ENCODE results near the gene CYTH4.

Gene CYTH4

DNA sequence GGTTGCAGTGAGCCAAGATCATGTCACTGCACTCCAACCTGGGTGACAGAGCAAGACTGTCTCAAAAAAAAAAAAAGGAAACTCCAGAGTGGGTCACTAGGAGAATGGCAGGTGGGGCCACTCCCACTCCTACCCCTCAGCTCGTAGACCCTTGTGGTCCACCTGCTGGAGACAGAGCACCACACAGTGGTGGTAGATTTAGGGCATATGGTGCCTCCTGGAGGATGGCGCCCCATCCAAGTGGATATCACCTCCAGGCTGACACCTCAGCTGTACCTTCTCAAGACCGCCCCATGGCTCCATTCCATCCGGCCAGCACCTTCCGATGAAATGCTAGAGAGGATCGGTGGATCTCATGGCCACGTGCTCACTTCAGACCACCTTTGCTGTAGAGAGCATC, 6.2 kb downstream of the CYTH4 start:
- DNase-seq (ENCODE audit: low read depth in 1 of 2, low spot score in 1 of 2) = no peak

DNA sequence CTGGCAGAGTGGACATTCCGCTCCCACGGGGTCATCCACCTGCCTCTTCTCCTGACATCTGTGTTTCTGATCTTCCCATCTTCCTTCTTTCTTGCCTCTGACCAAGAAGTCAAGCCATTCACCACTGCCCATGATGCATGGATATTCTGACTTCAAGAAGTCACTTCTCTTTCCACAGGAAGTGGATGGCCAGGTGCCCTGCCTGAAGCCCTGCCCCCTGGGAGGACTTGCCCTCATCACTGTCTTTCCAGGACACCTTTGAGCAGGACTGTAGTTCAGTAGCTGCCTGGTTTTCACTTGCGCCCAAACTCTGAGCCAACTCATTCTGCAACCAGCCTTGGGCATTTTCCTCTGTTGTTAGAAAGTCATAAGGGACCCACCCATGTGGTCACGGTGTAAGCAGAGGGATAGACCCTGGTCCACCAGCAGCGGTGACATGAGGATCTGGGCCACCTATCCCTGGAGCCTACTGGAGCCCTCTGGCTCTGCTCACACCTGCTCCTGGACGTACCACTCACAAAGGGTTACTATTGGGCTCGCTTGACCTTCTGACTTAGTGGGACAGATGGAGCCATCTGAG, 6.9 kb downstream of the CYTH4 start:
- DNase-seq (ENCODE audit: low read depth in 1 of 2, low spot score in 1 of 2) = no peak

DNA sequence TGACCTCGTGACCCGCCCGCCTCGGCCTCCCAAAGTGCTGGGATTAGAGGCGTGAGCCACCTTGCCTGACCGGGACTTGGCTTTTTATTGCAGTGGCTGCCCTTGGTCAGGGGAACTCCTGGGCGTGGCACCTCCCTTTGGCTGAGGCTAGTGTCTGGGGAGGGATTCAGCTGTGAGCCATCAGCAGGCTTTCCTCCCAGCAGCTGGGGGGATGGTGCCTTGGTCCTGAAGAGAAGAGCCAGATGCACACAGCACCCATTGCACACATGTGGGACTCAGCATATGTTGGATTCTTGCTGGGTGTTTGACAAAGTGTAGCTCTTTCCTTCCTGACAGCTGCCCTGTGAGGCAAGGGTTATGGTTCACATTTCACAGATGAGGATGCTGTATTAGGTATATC, 8.4 kb downstream of the CYTH4 start:
- no peak for DNase-seq (ENCODE audit: low read depth in 1 of 2, low spot score in 1 of 2)

DNA sequence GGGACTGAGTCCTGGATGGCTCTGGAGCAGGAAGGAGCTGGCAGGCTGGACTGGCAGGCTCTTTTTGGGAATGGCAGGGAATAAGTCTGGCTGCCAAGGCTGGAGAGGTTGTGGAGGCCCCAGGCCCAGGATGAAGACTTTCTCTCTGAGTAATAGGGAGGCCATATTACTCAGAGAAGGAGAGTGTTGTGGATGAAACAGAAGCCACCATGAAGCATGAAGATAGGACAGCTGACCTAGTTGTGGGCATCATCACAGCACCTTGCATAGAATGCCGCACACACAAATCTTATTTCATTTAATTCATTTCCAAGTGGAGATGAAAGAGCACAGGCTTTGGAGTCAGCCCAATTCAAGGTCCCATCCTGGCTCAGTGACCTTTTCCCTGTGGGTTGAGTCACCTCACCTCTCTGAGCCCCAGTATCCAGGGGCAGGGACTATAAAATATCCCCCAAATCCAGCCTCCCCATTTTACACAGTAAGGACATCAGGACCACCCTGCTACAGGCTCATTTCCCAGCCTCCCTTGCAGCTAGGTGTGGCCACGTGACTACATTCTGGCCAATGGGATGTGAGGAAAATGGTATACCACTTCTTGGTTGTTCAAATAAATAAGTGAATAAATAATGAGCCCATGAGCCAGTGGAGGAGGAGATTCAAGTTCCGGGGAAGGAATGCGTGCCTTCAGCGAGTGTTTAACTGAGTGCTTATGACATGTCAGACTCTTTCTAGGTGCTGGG, 9.4 kb downstream of the CYTH4 start:
- DNase-seq (ENCODE audit: low read depth in 1 of 2, low spot score in 1 of 2) = no peak

DNA sequence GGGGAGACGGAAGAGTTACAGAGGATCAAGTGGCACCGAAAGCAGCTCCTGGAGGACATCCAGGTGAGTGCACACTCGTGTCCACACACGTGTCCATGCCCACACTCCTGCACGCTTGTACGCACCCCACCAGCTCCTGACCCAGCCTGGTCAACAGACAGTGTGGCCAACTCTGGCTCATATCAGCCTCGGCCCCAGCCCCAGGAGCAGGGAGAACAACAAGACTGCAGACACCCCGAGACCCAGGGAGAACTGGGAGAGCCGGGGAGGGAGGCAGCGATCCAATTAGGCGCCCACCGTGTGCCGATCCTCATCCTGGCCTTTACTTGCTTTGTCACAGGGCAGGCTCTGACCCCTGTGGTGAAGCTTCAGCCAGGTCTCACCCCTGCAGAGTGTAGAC, 10.3 kb downstream of the CYTH4 start:
- no peak for DNase-seq (ENCODE audit: low read depth in 1 of 2, low spot score in 1 of 2)

DNA sequence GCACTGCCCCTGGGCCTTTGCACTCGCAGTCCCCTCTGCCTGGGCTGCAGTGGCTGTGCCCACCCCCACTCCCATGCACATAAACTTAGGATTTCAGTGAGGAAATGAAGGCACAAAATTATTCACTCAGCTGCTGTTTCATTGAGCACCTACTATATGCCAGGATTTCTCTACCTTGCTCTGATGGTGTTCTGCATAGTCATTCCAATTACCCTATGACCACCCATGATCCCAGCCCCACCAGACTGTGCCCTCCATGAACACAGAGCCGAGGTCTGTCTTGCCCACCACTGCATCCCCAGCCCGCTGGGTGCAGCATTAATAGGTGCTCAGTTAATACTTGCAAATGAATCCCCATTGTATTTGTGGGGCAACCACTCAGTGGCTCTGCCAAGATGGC, 10.9 kb downstream of the CYTH4 start:
- DNase-seq (ENCODE audit: low read depth in 1 of 2, low spot score in 1 of 2) = no peak

DNA sequence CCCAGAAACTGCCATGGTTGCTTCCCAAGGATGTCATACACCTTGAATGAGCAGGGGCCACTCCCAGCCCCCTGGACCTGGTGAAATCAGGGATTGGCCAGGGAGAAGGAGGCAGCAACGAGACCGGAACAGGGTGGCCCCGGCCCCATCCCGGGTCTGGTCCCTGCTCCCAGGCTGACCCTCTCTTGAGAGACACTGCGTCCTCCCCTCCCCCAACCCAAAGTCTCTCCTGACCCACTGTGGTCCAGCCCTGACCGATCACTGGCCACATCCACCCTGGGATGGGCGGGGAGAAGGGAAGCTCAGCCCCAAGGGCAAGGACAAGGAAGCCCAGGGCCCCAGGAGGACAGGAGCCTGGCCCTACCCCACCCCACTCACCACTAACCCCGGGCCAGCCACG, 12.4 kb downstream of the CYTH4 start:
- no peak for DNase-seq (ENCODE audit: low read depth in 1 of 2, low spot score in 1 of 2)

DNA sequence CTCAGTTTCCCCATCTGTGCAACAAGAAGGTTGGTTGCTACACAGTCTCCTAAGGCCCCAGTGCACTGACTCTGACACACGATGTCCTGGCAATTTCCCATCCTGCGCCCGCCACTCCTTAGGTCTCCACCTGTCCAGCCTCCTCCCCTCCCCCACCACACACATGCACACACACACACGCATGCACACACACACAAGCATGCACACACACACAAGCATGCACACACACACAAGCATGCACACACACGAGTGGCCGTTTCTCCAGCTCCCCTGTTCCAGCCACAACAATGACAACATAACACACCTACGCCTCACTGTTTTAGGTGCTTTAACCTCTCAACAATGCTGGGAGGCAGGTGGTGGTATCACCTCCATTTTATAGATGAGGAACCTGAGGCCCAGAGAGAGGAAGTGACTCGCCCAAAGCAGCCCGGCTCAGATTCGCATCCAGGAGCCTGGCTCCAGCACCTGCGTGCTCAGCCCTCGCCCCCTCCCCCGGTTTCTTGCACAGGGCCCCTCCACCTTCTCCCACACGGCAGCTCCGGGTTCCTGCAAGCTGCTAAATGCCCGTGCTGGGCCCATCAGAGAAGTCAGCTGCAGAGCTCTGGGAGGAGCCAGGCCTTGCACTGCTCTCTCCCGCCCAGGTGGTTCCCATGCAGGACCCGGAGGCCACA, 13.0 kb downstream of the CYTH4 start:
- no peak for DNase-seq (ENCODE audit: low read depth in 1 of 2, low spot score in 1 of 2)

DNA sequence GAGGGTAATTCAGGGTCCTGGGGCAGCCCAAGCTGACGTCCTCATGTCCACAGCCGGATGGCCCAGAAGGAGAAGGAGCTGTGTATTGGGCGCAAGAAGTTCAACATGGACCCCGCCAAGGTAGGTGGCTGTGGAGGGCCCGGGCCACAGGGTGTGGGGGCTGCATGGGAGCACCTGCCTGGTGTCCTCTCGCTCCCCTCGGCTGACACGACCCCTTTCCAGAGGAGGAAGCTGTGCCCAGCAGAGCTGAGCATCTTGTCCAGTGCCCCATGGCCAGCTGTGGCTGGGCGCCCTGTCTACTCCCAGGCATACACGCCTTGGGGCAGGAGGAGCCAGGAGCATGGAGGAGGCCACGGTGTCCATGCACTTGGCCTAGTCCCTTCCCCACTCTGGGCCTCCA, 13.6 kb downstream of the CYTH4 start:
- DNase-seq (ENCODE audit: low read depth in 1 of 2, low spot score in 1 of 2) = no peak

DNA sequence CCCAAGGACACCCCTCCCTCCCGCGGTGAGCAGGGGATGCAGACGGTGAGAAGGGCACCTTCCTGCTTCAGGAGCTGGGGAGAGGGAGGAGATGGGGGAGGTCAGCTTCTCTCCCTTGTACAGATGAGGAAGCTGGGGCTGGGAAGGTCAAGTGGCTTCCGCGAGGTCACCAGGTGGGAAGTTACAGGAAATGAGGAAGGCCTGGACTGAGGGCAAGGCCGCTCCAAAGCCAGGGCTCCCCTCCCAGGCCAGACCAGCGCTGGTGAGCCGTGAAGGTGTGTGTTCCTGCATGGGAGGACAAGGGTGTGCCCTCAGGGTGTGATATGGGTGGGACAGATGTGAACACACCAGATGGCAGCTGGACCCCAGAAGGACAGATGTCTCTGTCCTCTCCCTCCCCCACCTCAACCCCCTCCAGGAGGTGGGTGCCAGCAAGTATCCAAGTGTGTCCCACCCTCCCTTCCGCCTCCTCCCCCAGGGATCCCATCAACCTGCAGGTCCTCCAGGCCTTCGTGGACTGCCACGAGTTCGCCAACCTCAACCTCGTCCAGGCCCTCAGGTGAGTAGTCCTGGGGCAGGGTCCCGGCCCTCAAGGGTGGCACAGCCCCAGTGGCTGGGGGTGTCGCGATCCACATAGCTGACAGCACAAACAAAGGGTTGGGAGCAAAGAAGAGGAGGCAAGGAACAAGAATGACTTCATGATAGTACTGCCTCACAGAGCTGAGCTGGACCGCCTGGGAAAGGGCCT, 16.6 kb downstream of the CYTH4 start:
- DNase-seq (ENCODE audit: low read depth in 1 of 2, low spot score in 1 of 2) = no peak

DNA sequence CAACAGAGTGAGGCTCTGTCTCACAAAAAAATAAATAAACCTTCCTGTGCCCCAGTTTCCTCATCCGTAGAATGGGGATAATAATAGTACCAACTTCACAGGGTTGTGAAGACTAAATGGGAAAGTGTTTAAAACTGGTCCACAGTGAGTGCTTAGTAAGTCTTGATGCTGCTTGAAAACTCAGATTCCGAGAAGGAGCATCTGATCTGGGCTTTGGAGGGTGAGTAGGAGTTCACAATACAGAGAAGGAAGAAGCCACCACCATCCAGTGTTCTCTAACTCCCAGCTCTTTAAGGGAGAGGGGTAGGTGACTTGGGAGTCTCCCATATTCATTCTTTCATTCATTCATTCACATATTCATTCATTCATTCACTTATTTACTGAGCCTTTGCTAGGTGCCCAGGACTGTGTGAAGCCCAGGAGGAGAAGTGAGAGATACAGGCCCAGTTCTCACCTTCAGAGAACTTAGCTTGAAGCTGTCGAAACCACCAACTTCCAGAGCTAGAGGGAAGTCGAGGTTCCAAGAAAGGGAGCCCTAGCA, 17.7 kb downstream of the CYTH4 start:
- no peak for DNase-seq (ENCODE audit: low read depth in 1 of 2, low spot score in 1 of 2)

DNA sequence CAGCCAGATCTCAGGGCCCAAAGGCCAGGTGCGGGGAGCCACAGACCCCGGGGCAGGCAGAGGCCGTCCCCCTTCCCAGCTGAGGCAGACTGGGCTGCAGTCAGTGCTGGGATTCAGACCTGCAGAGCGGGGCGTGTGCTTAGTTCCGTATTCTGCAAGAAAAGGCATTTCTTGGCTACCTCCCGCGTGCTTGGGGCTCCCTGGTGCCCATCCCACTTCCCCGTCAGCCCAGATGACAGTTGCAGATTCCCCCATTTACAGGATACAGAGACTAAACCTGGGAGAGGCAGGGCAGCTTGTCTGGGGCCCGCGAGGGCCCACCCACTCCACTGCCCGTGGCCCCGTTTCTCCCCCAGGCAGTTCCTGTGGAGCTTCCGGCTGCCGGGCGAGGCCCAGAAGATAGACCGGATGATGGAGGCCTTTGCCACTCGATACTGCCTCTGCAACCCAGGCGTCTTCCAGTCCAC, 18.3 kb downstream of the CYTH4 start:
- no peak for DNase-seq (ENCODE audit: low read depth in 1 of 2, low spot score in 1 of 2)

DNA sequence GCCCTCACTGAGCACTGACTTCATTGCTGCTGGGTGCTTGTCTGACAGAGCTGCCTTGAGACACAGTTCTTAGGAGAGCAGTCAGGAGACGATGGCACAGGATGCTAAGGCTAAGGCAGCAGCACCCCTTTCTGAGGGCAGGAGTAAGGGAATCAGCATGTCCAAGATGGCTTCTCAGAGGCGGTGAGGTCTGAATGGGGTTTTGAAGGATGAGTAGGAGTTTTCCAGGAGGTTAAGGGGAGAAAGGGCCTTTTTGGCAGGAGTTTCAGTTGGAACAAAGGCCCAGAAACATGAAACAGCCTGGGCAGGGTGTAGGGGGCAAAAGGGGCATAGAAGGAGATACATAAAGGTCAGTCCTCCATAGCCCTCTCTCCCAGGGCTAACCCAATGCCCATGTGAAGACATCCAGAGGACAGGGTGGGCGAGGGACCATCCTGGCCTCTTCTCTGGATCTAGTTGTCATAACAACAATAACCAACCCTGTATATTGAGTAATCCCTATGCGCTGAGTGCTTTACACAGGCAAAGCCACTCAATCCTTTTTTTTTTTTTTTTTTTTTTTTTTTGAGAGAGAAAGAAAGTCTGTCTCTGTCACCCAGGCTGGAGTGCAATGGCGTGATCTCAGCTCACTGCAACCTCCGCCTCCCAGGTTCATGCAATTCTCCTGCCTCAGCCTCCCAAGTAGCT, 19.0 kb downstream of the CYTH4 start:
- DNase-seq (ENCODE audit: low read depth in 1 of 2, low spot score in 1 of 2) = no peak

DNA sequence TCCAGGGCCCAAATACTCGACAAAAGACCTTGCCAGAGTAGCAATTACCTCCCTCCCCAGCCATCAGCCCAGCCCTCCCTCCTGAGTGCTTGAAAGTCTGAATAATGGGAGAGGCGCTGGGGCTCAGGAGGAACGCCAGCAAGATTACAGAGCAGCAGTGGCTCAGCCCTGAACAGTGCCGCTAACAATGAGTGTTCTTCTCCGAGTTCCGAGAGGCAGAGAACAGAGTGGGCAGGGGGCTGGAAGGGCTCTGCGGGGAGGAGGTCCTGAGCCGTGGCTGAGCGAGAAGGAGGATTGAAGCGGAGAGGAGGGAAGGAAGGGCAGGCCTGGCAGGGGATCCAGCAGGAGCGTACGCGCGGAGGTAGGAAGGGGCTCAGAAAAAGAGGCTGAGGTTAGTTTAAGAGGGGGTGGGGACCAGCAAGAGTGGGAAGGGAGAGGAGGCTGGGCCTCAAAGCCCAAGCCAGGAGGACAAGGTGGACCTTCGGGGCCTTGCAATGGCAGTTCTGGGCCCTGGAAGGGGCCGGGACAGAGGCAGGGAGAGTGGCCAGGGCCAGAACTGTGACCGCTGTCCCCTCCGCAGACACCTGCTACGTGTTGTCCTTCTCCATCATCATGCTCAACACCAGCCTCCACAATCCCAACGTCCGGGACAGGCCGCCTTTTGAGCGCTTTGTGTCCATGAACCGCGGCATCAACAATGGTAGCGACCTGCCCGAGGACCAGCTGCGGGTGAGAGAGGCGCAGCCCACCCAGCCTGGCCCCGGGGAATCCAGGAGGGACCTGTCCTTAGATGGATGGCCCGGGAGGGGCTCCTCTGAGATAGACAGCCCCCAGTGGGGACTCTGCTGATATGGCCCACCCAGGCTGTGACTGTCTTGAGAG, 20.6 kb downstream of the CYTH4 start:
- no peak for DNase-seq (ENCODE audit: low read depth in 1 of 2, low spot score in 1 of 2)

DNA sequence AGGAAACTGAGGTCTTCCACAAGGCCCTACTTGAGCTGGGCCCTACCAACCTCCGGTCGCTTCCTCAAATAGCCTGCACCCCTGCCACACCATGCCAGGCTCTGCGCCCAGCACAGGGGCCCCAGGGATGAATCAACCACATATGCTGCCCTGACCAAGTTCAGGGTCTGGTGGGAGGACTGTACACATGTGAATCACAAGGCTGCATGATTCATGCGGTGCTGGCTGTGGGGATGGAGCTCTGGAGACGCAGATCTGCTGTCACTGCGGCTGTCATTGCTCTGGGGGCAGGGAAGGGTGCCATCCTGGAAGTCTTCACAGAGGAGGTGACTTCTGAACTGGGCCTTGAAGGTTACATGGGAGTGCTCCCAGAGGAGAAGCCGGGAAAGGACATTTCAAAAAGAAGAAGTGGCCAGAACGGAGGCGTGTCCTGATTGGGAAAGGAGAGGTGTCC, 21.5 kb downstream of the CYTH4 start:
- peak; percentile 38 to 75 for DNase-seq (ENCODE audit: low read depth in 1 of 2, low spot score in 1 of 2)

DNA sequence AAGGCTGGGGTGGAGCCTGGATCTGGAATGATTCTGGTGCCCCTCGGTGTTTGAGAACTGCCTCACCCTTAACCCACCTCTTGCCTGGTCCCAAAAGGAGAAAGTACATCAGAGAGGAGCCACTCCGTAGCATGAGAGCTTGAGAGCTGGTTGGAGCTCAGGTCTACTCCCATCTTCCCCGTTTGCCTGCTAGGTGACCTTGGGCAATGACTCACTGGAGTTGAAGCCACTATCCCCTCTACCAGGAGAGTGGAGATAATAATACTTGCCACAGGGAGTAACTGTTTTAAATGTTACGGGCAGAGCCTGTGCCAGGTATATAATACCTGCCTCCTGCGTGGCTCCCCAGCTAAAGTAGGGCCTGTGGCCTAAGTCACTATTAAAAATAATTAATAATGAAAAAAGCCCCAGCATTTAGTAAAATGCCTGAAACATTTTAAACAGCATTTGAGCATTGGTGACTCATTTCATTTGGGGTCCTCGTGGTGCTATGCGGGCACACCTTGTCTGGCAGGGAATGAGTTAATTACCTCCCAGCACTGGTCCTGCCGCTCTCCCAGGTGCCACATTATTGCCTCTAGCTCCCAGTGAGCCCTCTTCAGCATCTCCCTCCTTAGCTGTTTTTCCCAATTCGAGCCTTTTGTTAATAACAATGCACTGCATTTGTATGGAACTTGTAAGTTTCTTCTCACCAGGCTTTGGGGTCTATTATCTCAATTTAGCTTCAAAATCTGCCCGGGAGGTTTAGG, 22.5 kb downstream of the CYTH4 start:
- no peak for DNase-seq (ENCODE audit: low read depth in 1 of 2, low spot score in 1 of 2)

DNA sequence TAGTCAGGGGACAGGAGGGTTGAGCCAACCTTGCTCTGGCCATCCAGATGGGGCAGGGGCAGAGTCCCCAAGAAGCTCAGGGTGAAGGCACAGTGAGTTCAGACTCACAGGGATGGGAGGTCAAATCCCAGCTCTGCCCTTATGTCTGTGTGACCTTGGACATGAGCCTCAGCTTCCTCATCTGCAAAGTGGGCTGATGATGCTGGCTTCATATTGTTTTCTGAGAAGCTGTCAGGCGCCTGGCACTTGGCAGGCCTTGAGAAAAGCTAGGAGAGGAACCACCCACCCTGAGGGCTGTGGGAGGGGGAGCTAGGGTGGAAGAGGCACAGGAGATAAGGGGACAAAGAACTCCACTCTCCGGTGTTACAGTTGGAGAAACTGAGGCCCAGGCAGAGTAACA, 23.6 kb downstream of the CYTH4 start:
- no peak for DNase-seq (ENCODE audit: low read depth in 1 of 2, low spot score in 1 of 2)

DNA sequence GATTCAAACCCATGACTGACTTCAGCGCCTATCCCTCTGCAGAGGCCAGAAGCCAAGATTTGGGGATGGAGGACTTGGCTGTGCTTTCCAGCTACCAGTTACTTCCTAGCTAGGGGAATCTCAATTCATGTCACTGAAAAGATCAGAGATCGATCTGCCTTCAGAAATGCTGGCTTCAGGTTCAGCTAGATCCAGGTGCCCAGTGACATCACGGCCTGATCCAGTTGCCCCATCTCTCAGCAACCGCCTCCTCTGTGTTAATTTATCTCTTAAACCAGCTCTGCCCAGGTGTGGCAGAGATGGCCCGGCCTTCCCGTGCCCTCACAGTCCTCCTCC, 24.2 kb downstream of the CYTH4 start:
- DNase-seq (ENCODE audit: low read depth in 1 of 2, low spot score in 1 of 2) = no peak

All from activated CD4-positive, alpha-beta T cell treated with anti-CD3 and anti-CD28 coated beads, Interleukin-2, amount 50 U/mL, for 24 hours (primary cell).